Measurements from ENCODE around the gene TTI1. TPM values are rescaled to one million over a fixed set of nuclear protein-coding genes. Genes with fewer than 3 reads are reported as not detected.

TTI1 gene
- total and polyA plus RNA-seq, 2 experiments from 2014 or later, result 15.1 TPM

DNA sequence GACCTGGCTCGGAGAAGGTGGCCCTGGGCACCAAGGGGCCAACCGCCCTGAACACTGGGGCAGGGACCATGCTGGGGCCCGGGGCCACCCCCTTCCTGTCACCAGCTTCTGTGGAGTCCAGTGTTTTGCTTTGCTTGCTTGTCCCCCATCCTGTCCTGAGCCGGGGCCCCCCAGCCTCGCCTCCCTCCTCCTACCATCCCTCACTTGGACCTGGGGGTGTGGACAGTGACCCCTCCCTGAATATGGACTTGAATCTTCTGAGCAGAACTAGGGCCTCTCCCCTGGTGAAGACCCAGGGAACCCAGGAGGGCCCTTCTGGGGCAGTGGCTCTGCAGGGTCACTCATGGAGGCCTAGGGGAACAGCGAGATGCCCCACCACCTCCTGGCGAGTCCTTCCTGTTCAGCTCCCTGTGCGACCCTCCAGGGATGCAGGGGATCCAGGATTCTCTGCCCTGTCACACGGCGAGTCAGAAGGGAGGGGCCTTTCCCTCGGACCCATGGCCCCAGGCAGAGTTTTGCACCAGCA is 88.7 kb downstream of the TTI1 start:
- DNase-seq (ENCODE audit: low spot score), result no peak
- TF ChIP-seq EZH2phosphoT487 (IDR thresholded peaks at IDR 0.05; ENCODE audit: low read depth, severe bottlenecking, unreplicated experiment), result no peak
- TF ChIP-seq, protein P1, sequence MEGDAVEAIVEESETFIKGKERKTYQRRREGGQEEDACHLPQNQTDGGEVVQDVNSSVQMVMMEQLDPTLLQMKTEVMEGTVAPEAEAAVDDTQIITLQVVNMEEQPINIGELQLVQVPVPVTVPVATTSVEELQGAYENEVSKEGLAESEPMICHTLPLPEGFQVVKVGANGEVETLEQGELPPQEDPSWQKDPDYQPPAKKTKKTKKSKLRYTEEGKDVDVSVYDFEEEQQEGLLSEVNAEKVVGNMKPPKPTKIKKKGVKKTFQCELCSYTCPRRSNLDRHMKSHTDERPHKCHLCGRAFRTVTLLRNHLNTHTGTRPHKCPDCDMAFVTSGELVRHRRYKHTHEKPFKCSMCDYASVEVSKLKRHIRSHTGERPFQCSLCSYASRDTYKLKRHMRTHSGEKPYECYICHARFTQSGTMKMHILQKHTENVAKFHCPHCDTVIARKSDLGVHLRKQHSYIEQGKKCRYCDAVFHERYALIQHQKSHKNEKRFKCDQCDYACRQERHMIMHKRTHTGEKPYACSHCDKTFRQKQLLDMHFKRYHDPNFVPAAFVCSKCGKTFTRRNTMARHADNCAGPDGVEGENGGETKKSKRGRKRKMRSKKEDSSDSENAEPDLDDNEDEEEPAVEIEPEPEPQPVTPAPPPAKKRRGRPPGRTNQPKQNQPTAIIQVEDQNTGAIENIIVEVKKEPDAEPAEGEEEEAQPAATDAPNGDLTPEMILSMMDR (IDR thresholded peaks at IDR 0.05; ENCODE audit: poor library complexity), result no peak
- no peak for TF ChIP-seq EZH2 (IDR thresholded peaks at IDR 0.05; ENCODE audit: borderline replicate concordance)
- H3K4me2 ChIP-seq, result no peak overlapping the region

DNA sequence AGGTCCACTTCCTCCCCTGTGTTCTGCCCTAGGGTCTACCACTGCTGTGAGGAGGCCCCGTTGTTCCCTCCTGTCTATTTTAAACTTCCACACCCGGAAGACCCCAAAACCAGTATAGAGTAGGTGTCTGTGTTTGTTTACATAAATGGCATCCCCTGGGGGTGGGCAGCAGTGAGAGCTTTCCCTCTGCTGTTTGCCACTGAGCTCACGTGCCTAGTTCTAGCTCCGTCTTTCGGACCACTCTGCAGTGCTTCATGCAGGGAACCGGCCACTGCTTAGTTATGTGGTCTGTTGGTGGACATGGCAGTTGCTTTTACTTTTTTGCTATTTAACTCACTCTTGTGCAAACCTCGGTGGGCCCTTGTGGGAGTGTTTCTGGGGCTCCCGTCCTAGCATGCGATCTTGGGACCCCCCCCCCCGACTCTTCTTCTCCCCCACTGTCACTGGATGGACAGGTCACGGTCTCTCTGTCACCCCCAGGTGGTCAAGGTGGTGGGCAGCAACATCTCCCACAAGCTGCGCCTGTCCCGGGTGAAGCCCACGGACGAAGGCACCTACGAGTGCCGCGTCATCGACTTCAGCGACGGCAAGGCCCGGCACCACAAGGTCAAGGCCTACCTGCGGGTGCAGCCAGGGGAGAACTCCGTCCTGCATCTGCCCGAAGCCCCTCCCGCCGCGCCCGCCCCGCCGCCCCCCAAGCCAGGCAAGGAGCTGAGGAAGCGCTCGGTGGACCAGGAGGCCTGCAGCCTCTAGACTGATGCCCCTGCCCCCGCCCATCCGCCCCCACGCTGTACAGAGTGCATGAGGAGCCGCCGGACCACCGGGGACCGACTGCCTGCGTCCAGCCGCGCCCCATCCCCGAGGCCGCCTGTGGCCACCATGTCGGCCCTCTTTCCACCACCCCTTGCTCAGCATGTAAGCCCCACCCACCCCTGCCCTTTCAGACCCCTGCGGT is 89.5 kb downstream of the TTI1 start:
- no peaks in the 10 kb centered on the region for H3K27me3 ChIP-seq
- no peaks in the 10 kb centered on the region for H4K20me1 ChIP-seq (ENCODE audit: insufficient read depth, poor library complexity, severe bottlenecking)
- H3K4me1 ChIP-seq (ENCODE audit: insufficient read depth), result no peaks in the 10 kb centered on the region
- no peak for DNase-seq (ENCODE audit: low spot score)
- no peaks in the 10 kb centered on the region for H3K9me2 ChIP-seq (replicated peaks; ENCODE audit: insufficient read depth)
- no peak overlapping the region for H3K4me2 ChIP-seq
- H3K4me3 ChIP-seq, result no peak overlapping the region
- H3K9me3 ChIP-seq (ENCODE audit: low read depth), result no peaks in the 10 kb centered on the region
- H2AFZ ChIP-seq, result no peak overlapping the region
- no peaks in the 10 kb centered on the region for H3K79me2 ChIP-seq
- WGBS (ENCODE audit: low lambda C conversion rate, missing lambda C conversion rate), result 87% methylated on average over 10 of the region's 47 CpGs
- H3K27ac ChIP-seq, result no peak overlapping the region
- no peaks in the 10 kb centered on the region for H3K36me3 ChIP-seq (replicated peaks; ENCODE audit: insufficient read depth, low read depth)
- TF ChIP-seq, protein P1 (IDR thresholded peaks at IDR 0.05; ENCODE audit: poor library complexity), result no peak
- no peak for TF ChIP-seq EZH2phosphoT487 (IDR thresholded peaks at IDR 0.05; ENCODE audit: low read depth, severe bottlenecking, unreplicated experiment)

More for the DNA sequence above, 88.7 kb downstream of the TTI1 start:
- Histone ChIP-seq H3K4me3 (no peak overlapping the region), H3K27me3 (no peaks in the 10 kb centered on the region), H2AFZ (no peak overlapping the region), H4K20me1 (ENCODE audit: insufficient read depth, poor library complexity, severe bottlenecking) (no peaks in the 10 kb centered on the region), H3K9me3 (ENCODE audit: low read depth) (no peaks in the 10 kb centered on the region), H3K36me3 (replicated peaks; ENCODE audit: insufficient read depth, low read depth) (no peaks in the 10 kb centered on the region), H3K9me2 (replicated peaks; ENCODE audit: insufficient read depth) (no peaks in the 10 kb centered on the region), H3K4me1 (ENCODE audit: insufficient read depth) (no peaks in the 10 kb centered on the region), H3K27ac (no peak overlapping the region), H3K79me2 (no peaks in the 10 kb centered on the region)
- 83% methylated on average over 11 of the region's 11 CpGs for WGBS (ENCODE audit: low lambda C conversion rate, missing lambda C conversion rate)

DNA sequence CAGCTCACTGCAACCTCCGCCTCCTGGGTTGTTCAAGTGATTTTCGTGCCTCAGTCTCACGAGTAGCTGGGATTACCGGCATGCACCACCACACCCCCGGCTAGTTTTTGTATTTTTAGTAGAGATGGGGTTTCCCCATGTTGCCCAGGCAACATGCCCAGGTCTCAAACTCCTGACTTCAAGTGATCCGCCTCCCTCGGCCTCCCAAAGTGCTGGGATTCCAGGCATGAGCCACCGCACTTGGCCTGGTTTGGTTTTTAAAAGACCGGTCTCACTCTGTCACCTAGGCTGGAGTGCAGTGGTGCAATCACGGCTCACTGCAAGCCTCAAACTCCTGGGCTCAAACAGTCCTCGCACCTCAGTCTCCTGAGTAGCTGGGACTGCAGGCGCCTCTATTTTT is 90.2 kb downstream of the TTI1 start:
- Histone ChIP-seq H3K4me2 (no peak overlapping the region), H4K20me1 (ENCODE audit: insufficient read depth, poor library complexity, severe bottlenecking) (no peaks in the 10 kb centered on the region), H3K79me2 (no peaks in the 10 kb centered on the region), H3K27me3 (no peaks in the 10 kb centered on the region), H3K4me1 (ENCODE audit: insufficient read depth) (no peaks in the 10 kb centered on the region), H3K9me2 (replicated peaks; ENCODE audit: insufficient read depth) (no peaks in the 10 kb centered on the region), H2AFZ (no peak overlapping the region), H3K27ac (no peak overlapping the region), H3K9me3 (ENCODE audit: low read depth) (no peaks in the 10 kb centered on the region), H3K4me3 (no peak overlapping the region), H3K36me3 (replicated peaks; ENCODE audit: insufficient read depth, low read depth) (no peaks in the 10 kb centered on the region)
- TF ChIP-seq EZH2 (IDR thresholded peaks at IDR 0.05; ENCODE audit: borderline replicate concordance), result no peak
- TF ChIP-seq EZH2phosphoT487 (IDR thresholded peaks at IDR 0.05; ENCODE audit: low read depth, severe bottlenecking, unreplicated experiment), result no peak
- TF ChIP-seq, protein P1 (IDR thresholded peaks at IDR 0.05; ENCODE audit: poor library complexity), result no peak
- no peak for DNase-seq (ENCODE audit: low spot score)
- 86% methylated on average over 12 of the region's 12 CpGs for WGBS (ENCODE audit: low lambda C conversion rate, missing lambda C conversion rate)

Measured in hepatocyte (in vitro differentiated cells).